ENCODE measurements around the gene IL1F10. TPM values are rescaled to one million over a fixed set of nuclear protein-coding genes. Genes with fewer than 3 reads are reported as not detected.

IL1F10 gene
- total and polyA plus RNA-seq, 2 of the 13 experiments (the other 11 are each of a cell fraction or from before 2014, with no cell fraction given): not detected

DNA sequence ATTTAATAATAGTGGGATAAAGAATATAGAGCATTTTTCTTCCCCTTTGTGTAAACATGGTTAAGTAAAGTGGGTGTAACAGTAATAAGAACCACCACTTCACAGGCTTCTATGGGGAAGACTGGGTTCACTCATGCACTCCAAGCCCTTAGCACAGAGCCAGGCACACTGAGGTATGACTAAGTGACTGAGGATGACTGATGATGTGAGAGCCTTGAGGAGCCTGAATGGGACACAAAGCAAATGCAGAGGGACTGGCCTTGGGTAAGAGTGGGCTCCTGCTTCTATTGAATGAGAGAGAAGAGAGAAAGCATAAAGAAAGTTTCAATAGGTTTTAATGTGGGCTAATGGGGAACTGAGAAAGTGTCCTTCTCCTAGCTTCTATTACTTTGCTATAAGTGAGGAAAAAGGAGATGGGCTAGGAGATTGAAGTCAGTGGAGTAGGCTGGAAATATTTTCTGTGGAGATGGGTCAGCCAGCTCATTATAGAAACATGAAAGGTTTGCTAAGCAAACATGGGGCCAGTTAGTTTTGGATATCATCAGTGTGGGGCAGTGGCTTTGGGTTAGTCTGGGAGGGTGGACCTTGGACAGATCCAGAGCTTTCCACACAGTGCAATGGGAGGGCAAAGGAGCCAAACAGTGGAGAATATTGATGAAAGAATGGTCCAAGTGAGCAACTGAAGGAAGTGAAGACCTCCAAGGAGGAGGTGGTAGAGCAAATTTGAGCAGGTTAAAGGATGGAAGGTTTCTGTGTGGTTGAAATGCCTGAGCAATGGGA, 20.6 kb downstream of the IL1F10 start (continued):
- TF ChIP-seq, protein P1, sequence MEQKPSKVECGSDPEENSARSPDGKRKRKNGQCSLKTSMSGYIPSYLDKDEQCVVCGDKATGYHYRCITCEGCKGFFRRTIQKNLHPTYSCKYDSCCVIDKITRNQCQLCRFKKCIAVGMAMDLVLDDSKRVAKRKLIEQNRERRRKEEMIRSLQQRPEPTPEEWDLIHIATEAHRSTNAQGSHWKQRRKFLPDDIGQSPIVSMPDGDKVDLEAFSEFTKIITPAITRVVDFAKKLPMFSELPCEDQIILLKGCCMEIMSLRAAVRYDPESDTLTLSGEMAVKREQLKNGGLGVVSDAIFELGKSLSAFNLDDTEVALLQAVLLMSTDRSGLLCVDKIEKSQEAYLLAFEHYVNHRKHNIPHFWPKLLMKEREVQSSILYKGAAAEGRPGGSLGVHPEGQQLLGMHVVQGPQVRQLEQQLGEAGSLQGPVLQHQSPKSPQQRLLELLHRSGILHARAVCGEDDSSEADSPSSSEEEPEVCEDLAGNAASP (CRISPR knock-in tag; IDR thresholded peaks at IDR 0.05; ENCODE audit: borderline replicate concordance): 0 out of 2 replicates have a peak, but pooled peaks have one; percentile 12
- TF ChIP-seq ZNF17 (CRISPR knock-in tag; IDR thresholded peaks at IDR 0.05) (no peak), TOPORS (CRISPR knock-in tag; IDR thresholded peaks at IDR 0.05) (no peak), CENPT (CRISPR knock-in tag; IDR thresholded peaks at IDR 0.05; ENCODE audit: low read depth) (no peak), PATZ1 (CRISPR knock-in tag; IDR thresholded peaks at IDR 0.05) (peak; percentile 91), JUNB (CRISPR knock-in tag; IDR thresholded peaks at IDR 0.05; ENCODE audit: borderline replicate concordance) (peak; percentile 77; the same call in 1 of the 2 replicates), TP53 (CRISPR knock-in tag; conservative IDR thresholded peaks at IDR 0.05) (no peak), ZNF224 (CRISPR knock-in tag; IDR thresholded peaks at IDR 0.05) (0 out of 2 replicates have a peak, but pooled peaks have one; percentile 60), ZNF629 (CRISPR knock-in tag; conservative IDR thresholded peaks at IDR 0.05) (peak; percentile 95), TOE1 (CRISPR knock-in tag; IDR thresholded peaks at IDR 0.05) (no peak), PHF20 (CRISPR knock-in tag; IDR thresholded peaks at IDR 0.05) (no peak), REL (CRISPR knock-in tag; conservative IDR thresholded peaks at IDR 0.05) (no peak), NR2C2 (CRISPR knock-in tag; IDR thresholded peaks at IDR 0.05; ENCODE audit: borderline replicate concordance) (peak; percentile 32; the same call in 1 of the 2 replicates), MTA3 (CRISPR knock-in tag; IDR thresholded peaks at IDR 0.05) (no peak), SPEN (CRISPR knock-in tag; IDR thresholded peaks at IDR 0.05; ENCODE audit: low read depth) (peak; percentile 34; the same call in 1 of the 2 replicates), KLF15 (CRISPR knock-in tag; IDR thresholded peaks at IDR 0.05; ENCODE audit: borderline replicate concordance) (no peak), ZNF333 (CRISPR knock-in tag; IDR thresholded peaks at IDR 0.05; ENCODE audit: borderline replicate concordance) (no peak), EP300 (IDR thresholded peaks at IDR 0.05; ENCODE audit: low read depth in 2 of 2, low read length in 2 of 2) (peak in 1 of 2 experiments; percentile 86; a peak in 2 of 4 replicates), EP300 (CRISPR knock-in tag; IDR thresholded peaks at IDR 0.05; ENCODE audit: borderline replicate concordance) (peak; percentile 24; the same call in 1 of the 2 replicates), ZNF292 (CRISPR knock-in tag; IDR thresholded peaks at IDR 0.05; ENCODE audit: borderline replicate concordance, low read depth) (0 out of 2 replicates have a peak, but pooled peaks have one; percentile 47), PCBP2 (optimal IDR thresholded peaks at IDR 0.05; ENCODE audit: low read depth, low read length, poor library complexity, severe bottlenecking) (no peak)
- TF ChIP-seq, protein P2, sequence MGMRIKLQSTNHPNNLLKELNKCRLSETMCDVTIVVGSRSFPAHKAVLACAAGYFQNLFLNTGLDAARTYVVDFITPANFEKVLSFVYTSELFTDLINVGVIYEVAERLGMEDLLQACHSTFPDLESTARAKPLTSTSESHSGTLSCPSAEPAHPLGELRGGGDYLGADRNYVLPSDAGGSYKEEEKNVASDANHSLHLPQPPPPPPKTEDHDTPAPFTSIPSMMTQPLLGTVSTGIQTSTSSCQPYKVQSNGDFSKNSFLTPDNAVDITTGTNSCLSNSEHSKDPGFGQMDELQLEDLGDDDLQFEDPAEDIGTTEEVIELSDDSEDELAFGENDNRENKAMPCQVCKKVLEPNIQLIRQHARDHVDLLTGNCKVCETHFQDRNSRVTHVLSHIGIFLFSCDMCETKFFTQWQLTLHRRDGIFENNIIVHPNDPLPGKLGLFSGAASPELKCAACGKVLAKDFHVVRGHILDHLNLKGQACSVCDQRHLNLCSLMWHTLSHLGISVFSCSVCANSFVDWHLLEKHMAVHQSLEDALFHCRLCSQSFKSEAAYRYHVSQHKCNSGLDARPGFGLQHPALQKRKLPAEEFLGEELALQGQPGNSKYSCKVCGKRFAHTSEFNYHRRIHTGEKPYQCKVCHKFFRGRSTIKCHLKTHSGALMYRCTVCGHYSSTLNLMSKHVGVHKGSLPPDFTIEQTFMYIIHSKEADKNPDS (CRISPR knock-in tag; IDR thresholded peaks at IDR 0.05): no peak

Measured in HepG2 (cell line).